Peyer's patch (tissue), 4 donors: ENCODE results near the gene HAUS1. TPM values are rescaled to one million over a fixed set of nuclear protein-coding genes. Genes with fewer than 3 reads are reported as not detected.
A peak's percentile ranks its signal among the peaks of the same experiment; 100 is the strongest.

ENCODE experiments used
- DNase-seq, 3 donors: peaks; one replicate each; pipeline ENCODE4 v3.0.0-alpha.2; 2017 to 2019
- H3K27ac ChIP-seq, 4 donors: fragments of 200-600 bp; sonication (generic); one replicate each; pipeline ENCODE4 v1.5.1; 2016 to 2019
- H3K27me3 ChIP-seq, 2 donors: fragments of 200-600 bp; sonication (generic); one replicate each; pipeline ENCODE4 v1.5.1; 2019
- H3K36me3 ChIP-seq, 3 donors: fragments of 200-600 bp; sonication (generic); one replicate each; pipeline ENCODE4 v1.5.1; 2016 to 2019
- H3K4me1 ChIP-seq, 4 donors: fragments of 200-600 bp; sonication (generic); one replicate each; pipeline ENCODE4 v1.5.1; 2016 to 2019
- H3K4me3 ChIP-seq, 4 donors: fragments of 200-600 bp; sonication (generic); 1 replicate in 3 of 4; 2 replicates in 1 of 4; pipeline ENCODE4 v1.5.1; 2016 to 2019; ENCODE audit warnings: mild to moderate bottlenecking in 1 of 4
- H3K9me3 ChIP-seq, 4 donors: fragments of 200-600 bp; sonication (generic); one replicate each; pipeline ENCODE4 v1.5.1; 2016 to 2019; ENCODE audit warnings: mild to moderate bottlenecking in 1 of 4
- POLR2A ChIP-seq, 2 donors: fragments of 450-650 bp; IDR thresholded peaks; one replicate each; pipeline ENCODE4 v1.5.1; 2017; ENCODE audit warnings: antibody characterized with exemption in 2 of 2, mild to moderate bottlenecking in 2 of 2, moderate library complexity in 2 of 2
- total RNA-seq, 4 donors: library from RNA; depleted of rRNA; stranded (reverse); fragments of >200 nt; gene quantifications; one replicate each; pipeline ENCODE4 v1.1.0, GENCODE V29; 2016
- TF ChIP-seq, protein P1 (sequence below), 6 experiments: fragments of 450-650 bp in 4 of 6; fragments of 200-600 bp in 2 of 6; sonication (generic) in 1 of 6; IDR thresholded peaks; one replicate each; pipeline ENCODE4 v1.5.1; 2017 to 2019; ENCODE audit warnings: antibody characterized with exemption in 6 of 6, mild to moderate bottlenecking in 3 of 6, moderate library complexity in 1 of 6

The HAUS1 gene
- total RNA-seq, 4 donors from 2014 or later, result 24.1 to 54.8 (median 37.3) TPM

- Histone ChIP-seq H3K27me3 (no peaks in the 10 kb centered on the region), H3K27ac (no peak overlapping the region), H3K4me1 (peaks cover 0 to 23% (median 2%) of the 10 kb centered on the region in 4 donors), H3K9me3 (no peaks in the 10 kb centered on the region), H3K36me3 (no peaks in the 10 kb centered on the region), H3K4me3 (peak overlapping the region; percentile 52 to 88 (median 64))
- TF ChIP-seq POLR2A (IDR thresholded peaks at IDR 0.05), result no peak
- TF ChIP-seq, protein P1, sequence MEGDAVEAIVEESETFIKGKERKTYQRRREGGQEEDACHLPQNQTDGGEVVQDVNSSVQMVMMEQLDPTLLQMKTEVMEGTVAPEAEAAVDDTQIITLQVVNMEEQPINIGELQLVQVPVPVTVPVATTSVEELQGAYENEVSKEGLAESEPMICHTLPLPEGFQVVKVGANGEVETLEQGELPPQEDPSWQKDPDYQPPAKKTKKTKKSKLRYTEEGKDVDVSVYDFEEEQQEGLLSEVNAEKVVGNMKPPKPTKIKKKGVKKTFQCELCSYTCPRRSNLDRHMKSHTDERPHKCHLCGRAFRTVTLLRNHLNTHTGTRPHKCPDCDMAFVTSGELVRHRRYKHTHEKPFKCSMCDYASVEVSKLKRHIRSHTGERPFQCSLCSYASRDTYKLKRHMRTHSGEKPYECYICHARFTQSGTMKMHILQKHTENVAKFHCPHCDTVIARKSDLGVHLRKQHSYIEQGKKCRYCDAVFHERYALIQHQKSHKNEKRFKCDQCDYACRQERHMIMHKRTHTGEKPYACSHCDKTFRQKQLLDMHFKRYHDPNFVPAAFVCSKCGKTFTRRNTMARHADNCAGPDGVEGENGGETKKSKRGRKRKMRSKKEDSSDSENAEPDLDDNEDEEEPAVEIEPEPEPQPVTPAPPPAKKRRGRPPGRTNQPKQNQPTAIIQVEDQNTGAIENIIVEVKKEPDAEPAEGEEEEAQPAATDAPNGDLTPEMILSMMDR (IDR thresholded peaks at IDR 0.05), result no peak
- DNase-seq, result no peak
These were observed 33.2 kb upstream of the HAUS1 start for GRCh38 chr18:46070815-46071652.

- Histone ChIP-seq H3K4me1 (peaks cover 0 to 23% (median 2%) of the 10 kb centered on the region in 4 donors), H3K9me3 (no peaks in the 10 kb centered on the region), H3K36me3 (no peaks in the 10 kb centered on the region), H3K27ac (peak within 1 kb of the TSS in 3 of 4 donors; percentile 6 to 42 (median 18)), H3K4me3 (peak within 1 kb of the TSS; percentile 52 to 88 (median 64)), H3K27me3 (no peaks in the 10 kb centered on the region)
- TF ChIP-seq, protein P1 (IDR thresholded peaks at IDR 0.05), result no peak
- TF ChIP-seq POLR2A (IDR thresholded peaks at IDR 0.05), result peak in 1 of 2 donors; percentile 16
- DNase-seq, result peak; percentile 43 to 83 (median 80)
These were observed 32.4 kb upstream of the HAUS1 start, which contains the start of gene PSTPIP2 for GRCh38 chr18:46071653-46072375. Gene PSTPIP2 (minus strand): TSS chr18:46072260. CDS start chr18:46072188, 72 bp downstream.

GRCh38 chr18:46072376-46072867 is 31.8 kb upstream of the HAUS1 start:
- Histone ChIP-seq H3K27me3 (no peaks in the 10 kb centered on the region), H3K4me1 (peaks cover 0 to 23% (median 2%) of the 10 kb centered on the region in 4 donors), H3K9me3 (no peaks in the 10 kb centered on the region), H3K27ac (peak overlapping the region in 2 of 4 donors; percentile 6 to 18), H3K4me3 (peak overlapping the region; percentile 52 to 88 (median 64)), H3K36me3 (no peaks in the 10 kb centered on the region)
- DNase-seq, result no peak
- TF ChIP-seq, protein P1 (IDR thresholded peaks at IDR 0.05), result no peak
- TF ChIP-seq POLR2A (IDR thresholded peaks at IDR 0.05), result no peak

GRCh38 chr18:46072959-46073358 is 31.2 kb upstream of the HAUS1 start:
- Histone ChIP-seq H3K36me3 (no peaks in the 10 kb centered on the region), H3K9me3 (no peaks in the 10 kb centered on the region), H3K4me1 (peaks cover 0 to 23% (median 2%) of the 10 kb centered on the region in 4 donors), H3K4me3 (no peak overlapping the region), H3K27ac (no peak overlapping the region), H3K27me3 (no peaks in the 10 kb centered on the region)
- no peak for DNase-seq
- TF ChIP-seq, protein P1 (IDR thresholded peaks at IDR 0.05), result no peak
- no peak for TF ChIP-seq POLR2A (IDR thresholded peaks at IDR 0.05)

- Histone ChIP-seq H3K27ac (no peak overlapping the region), H3K36me3 (peaks cover 0 to 3% (median 0%) of the 10 kb centered on the region in 3 donors), H3K27me3 (no peaks in the 10 kb centered on the region), H3K4me1 (peaks cover 0 to 23% (median 2%) of the 10 kb centered on the region in 4 donors), H3K4me3 (no peak overlapping the region), H3K9me3 (no peaks in the 10 kb centered on the region)
- no peak for TF ChIP-seq POLR2A (IDR thresholded peaks at IDR 0.05)
- TF ChIP-seq, protein P1 (IDR thresholded peaks at IDR 0.05), result peak in 5 of 6 experiments; percentile 64 to 78 (median 74)
- DNase-seq, result peak in 1 of 3 donors; percentile 72
These were observed 30.5 kb upstream of the HAUS1 start for GRCh38 chr18:46073474-46074331.
